Measurements from ENCODE around the gene TMEM123. TPM values are rescaled to one million over a fixed set of nuclear protein-coding genes. Genes with fewer than 3 reads are reported as not detected.

Gene TMEM123
- total RNA-seq, 1 experiment from 2014 or later: 116 TPM

GRCh38 chr11:102499151-102499550 is 46.6 kb upstream of the TMEM123 start (continued):
- TF ChIP-seq AFF4 (CRISPR knock-in tag; IDR thresholded peaks at IDR 0.05; ENCODE audit: borderline replicate concordance): no peak

GRCh38 chr11:102497061-102497460 is 44.5 kb upstream of the TMEM123 start:
- CTCF ChIA-PET: interaction anchor here (1.8 kb wide), 1 partner anchor 155 kb away, joined by 15 read pairs; no protein-coding TSS in a partner anchor
- H3K36me3 Mint-ChIP-seq: no peaks in the 10 kb centered on the region
- no peak for DNase-seq (ENCODE audit: low spot score)
- no peak overlapping the region for H3K4me3 Mint-ChIP-seq
- no peaks in the 10 kb centered on the region for H3K9me3 Mint-ChIP-seq
- H3K4me1 Mint-ChIP-seq: peaks cover 6% of the 10 kb centered on the region
- POLR2A ChIA-PET: no interaction called here
- no peak for TF ChIP-seq USF1 (CRISPR knock-in tag; IDR thresholded peaks at IDR 0.05)
- no peak for TF ChIP-seq ZNF317 (CRISPR knock-in tag; IDR thresholded peaks at IDR 0.05; ENCODE audit: borderline replicate concordance, low read depth)
- no peak for TF ChIP-seq ZNF232 (CRISPR knock-in tag; IDR thresholded peaks at IDR 0.05)
- no peak for TF ChIP-seq ZNF423 (CRISPR knock-in tag; IDR thresholded peaks at IDR 0.05)
- TF ChIP-seq ZBTB21 (CRISPR knock-in tag; IDR thresholded peaks at IDR 0.05; ENCODE audit: borderline replicate concordance): no peak
- TF ChIP-seq TEAD4 (CRISPR knock-in tag; IDR thresholded peaks at IDR 0.05): no peak
- TF ChIP-seq MYBL2 (CRISPR knock-in tag; IDR thresholded peaks at IDR 0.05): no peak
- ATAC-seq: no peak
- H3K27ac Mint-ChIP-seq: no peak overlapping the region
- no peaks in the 10 kb centered on the region for H3K27me3 Mint-ChIP-seq (ENCODE audit: low read depth)

GRCh38 chr11:102495161-102496042 is 42.8 kb upstream of the TMEM123 start:
- Mint-ChIP-seq H3K4me3 (peak overlapping the region; percentile 33; the same call in 1 of the 2 replicates), H3K27me3 (ENCODE audit: low read depth) (no peaks in the 10 kb centered on the region), H3K27ac (peak overlapping the region; percentile 65; the same call in 1 of the 2 replicates), H3K9me3 (no peaks in the 10 kb centered on the region), H3K4me1 (peaks cover 6% of the 10 kb centered on the region), H3K36me3 (no peaks in the 10 kb centered on the region)
- DNase-seq (ENCODE audit: low spot score) (peak; percentile 44), ATAC-seq (peak; percentile 94)
- ChIA-PET POLR2A (no interaction called here), CTCF (interaction anchor here (0.8 to 1.8 kb wide), 7 partner anchors 20 to 171 kb away, joined by 3 to 19 read pairs (median 12); no protein-coding TSS in a partner anchor)
- no peak for TF ChIP-seq E2F1 (CRISPR knock-in tag; IDR thresholded peaks at IDR 0.05)
- 0 out of 2 replicates have a peak, but pooled peaks have one; percentile 26 for TF ChIP-seq SP1 (CRISPR knock-in tag; conservative IDR thresholded peaks at IDR 0.05)
- peak; percentile 48 for TF ChIP-seq CTCF (IDR thresholded peaks at IDR 0.05)

GRCh38 chr11:102494216-102494615 is 41.7 kb upstream of the TMEM123 start:
- DNase-seq (ENCODE audit: low spot score): no peak
- Mint-ChIP-seq H3K4me3 (no peak overlapping the region), H3K9me3 (no peaks in the 10 kb centered on the region), H3K36me3 (no peaks in the 10 kb centered on the region), H3K27ac (no peak overlapping the region), H3K27me3 (ENCODE audit: low read depth) (no peaks in the 10 kb centered on the region), H3K4me1 (peaks cover 6% of the 10 kb centered on the region)
- CTCF ChIA-PET: no interaction called here
- ATAC-seq: no peak
- POLR2A ChIA-PET: no interaction called here
- TF ChIP-seq ZNF263 (CRISPR knock-in tag; IDR thresholded peaks at IDR 0.05; ENCODE audit: low read depth) (no peak), TEAD1 (CRISPR knock-in tag; IDR thresholded peaks at IDR 0.05) (no peak), MLX (CRISPR knock-in tag; IDR thresholded peaks at IDR 0.05) (no peak), ARID4B (CRISPR knock-in tag; IDR thresholded peaks at IDR 0.05; ENCODE audit: borderline replicate concordance) (no peak)
